GM10248 (cell line): ENCODE data around the gene CPVL.
"Not testable (repeated sequence)": the region's sequence is repeated elsewhere in the genome, so short reads cannot be mapped to it uniquely, and the experiment has no call there.

ENCODE experiments used
- CTCF ChIA-PET: fragments of 300-600 bp; sonication (Branson Sonifier 250); formaldehyde crosslinking; extraction: SDS; loops from one replicate; lab custom pipeline; 2021; ENCODE audit warnings: antibody characterized with exemption; lab: Yijun Ruan, JAX
- POLR2A ChIA-PET: fragments of 350-650 bp; sonication (Branson Sonifier 250); formaldehyde crosslinking; extraction: SDS; loops from one replicate; lab custom pipeline; 2020; ENCODE audit warnings: antibody characterized with exemption; lab: Yijun Ruan, JAX
- DNase-seq: peaks from one replicate; pipeline ENCODE4 v3.0.0; 2012; ENCODE audit errors: extremely low spot score
- TF ChIP-seq, protein P1 (sequence below): IDR thresholded peaks from 2 replicates; pipeline ENCODE4 v1.5.1; 2012; ENCODE audit warnings: mild to moderate bottlenecking, low read depth; ENCODE audit errors: extremely low read depth, missing control alignments, control extremely low read depth

The CPVL gene

GRCh38 chr7:29119538-29119937 is 26.8 kb downstream of the CPVL start:
- TF ChIP-seq, protein P1, sequence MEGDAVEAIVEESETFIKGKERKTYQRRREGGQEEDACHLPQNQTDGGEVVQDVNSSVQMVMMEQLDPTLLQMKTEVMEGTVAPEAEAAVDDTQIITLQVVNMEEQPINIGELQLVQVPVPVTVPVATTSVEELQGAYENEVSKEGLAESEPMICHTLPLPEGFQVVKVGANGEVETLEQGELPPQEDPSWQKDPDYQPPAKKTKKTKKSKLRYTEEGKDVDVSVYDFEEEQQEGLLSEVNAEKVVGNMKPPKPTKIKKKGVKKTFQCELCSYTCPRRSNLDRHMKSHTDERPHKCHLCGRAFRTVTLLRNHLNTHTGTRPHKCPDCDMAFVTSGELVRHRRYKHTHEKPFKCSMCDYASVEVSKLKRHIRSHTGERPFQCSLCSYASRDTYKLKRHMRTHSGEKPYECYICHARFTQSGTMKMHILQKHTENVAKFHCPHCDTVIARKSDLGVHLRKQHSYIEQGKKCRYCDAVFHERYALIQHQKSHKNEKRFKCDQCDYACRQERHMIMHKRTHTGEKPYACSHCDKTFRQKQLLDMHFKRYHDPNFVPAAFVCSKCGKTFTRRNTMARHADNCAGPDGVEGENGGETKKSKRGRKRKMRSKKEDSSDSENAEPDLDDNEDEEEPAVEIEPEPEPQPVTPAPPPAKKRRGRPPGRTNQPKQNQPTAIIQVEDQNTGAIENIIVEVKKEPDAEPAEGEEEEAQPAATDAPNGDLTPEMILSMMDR, result no peak
- ChIA-PET CTCF (interaction anchor here (1.4 to 6.1 kb wide), 2 partner anchors 13 to 197 kb away, joined by 5 to 41 read pairs; no protein-coding TSS in a partner anchor), POLR2A (no interaction called here)
- DNase-seq, result no peak

DNA sequence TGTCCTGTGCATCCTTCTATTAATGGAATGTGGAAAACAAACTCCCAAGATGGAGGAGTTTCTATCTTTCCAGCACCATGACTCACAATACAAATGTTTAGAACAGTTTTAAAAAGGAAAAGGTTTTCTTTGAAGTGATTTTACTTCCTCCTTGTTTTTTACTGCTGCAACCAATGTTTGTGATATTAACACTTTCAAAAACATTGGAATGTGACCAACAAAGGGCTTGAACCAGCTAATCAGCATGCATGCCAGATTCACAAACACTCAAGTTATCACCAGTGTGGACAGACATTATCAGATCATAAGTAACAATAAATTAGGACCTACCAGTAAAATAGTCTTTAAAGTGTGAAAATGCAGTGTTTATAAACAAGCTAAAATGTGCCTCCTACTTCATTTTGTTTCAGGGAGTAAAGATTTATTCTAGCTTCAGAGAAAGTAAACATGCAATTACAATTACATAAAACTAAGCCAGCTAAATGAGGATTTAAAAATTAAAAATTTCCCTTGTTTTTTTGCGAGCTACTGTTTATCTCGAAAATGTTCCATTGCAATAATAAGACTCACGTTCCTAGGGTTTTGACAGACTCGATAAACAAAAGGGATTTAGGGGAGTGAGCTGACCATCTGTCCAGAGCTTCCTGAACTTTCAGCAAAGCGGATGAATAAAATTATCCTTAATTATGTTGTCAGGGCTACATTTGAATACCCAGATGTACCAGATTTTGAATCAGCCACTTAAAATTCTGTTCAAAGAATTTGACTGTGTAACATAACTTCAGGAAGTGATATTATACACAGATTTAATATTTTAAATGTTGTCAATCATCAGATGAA is 29.8 kb downstream of the CPVL start:
- DNase-seq, result no peak
- TF ChIP-seq, protein P1, result no peak
- POLR2A ChIA-PET, result no interaction called here
- CTCF ChIA-PET, result interaction anchor here (3.1 to 6.1 kb wide), 2 partner anchors 10 to 195 kb away, joined by 13 to 41 read pairs; no protein-coding TSS in a partner anchor

- CTCF ChIA-PET, result interaction anchor here (3.1 to 6.1 kb wide), 2 partner anchors 9 to 194 kb away, joined by 13 to 41 read pairs; no protein-coding TSS in a partner anchor
- TF ChIP-seq, protein P1, result no peak
- DNase-seq, result no peak
- POLR2A ChIA-PET, result no interaction called here
These were observed 30.6 kb downstream of the CPVL start for GRCh38 chr7:29115753-29116152.

DNA sequence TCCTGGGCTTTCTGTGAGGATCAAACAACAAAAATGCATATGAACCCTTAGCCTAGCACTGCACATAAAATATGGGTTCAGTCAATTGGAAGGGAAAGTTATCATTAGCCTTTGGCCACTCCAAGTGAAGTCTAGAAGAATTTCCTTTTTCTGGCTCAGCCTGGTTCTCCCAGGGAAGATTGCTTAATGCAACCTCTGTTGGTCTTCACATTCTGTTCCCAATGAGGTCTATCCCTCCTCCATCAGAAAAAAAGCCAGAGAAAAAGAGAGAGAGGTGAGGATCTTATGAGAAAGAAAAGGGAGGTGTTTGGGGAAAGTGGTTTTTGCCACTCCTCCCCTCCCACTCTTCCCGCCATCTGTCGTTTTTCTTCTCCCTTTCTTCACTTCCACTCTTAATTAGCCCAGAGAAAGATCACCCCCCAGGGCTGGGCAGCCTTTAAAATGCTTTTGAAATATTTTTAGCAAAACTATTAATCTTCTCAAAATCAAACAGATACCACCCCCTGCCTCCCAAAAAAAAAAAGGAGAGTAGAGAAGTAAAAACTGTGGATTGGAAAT is 31.1 kb downstream of the CPVL start:
- TF ChIP-seq, protein P1, result no peak
- no peak for DNase-seq
- CTCF ChIA-PET, result interaction anchor here (1.0 to 6.1 kb wide), 4 partner anchors 9 to 193 kb away, joined by 3 to 41 read pairs (median 10); no protein-coding TSS in a partner anchor
- POLR2A ChIA-PET, result no interaction called here

GRCh38 chr7:29114266-29114665 is 32.1 kb downstream of the CPVL start:
- CTCF ChIA-PET, result interaction anchor here (1.0 to 2.5 kb wide), 4 partner anchors 8 to 192 kb away, joined by 3 to 25 read pairs (median 6); no protein-coding TSS in a partner anchor
- POLR2A ChIA-PET, result not testable (repeated sequence)

GRCh38 chr7:29113384-29114102 is 32.8 kb downstream of the CPVL start:
- DNase-seq, result no peak
- ChIA-PET POLR2A (no interaction called here), CTCF (interaction anchor here (1.1 to 2.5 kb wide), 5 partner anchors 9 to 295 kb away, joined by 3 to 25 read pairs (median 4); no protein-coding TSS in a partner anchor)
- TF ChIP-seq, protein P1, result peak; percentile 27

More at GRCh38 chr7:29114266-29114665, 32.1 kb downstream of the CPVL start:
- not testable (repeated sequence) for DNase-seq
